GM15510 (cell line): ENCODE data around the gene TMEM121B.

Experiments
- POLR2A ChIP-seq: IDR thresholded peaks from 3 replicates; pipeline ENCODE4 v1.6.1; 2011; ENCODE audit warnings: borderline replicate concordance; ENCODE audit not compliant: insufficient read length; ENCODE audit errors: extremely low read depth

Gene TMEM121B

GRCh38 chr22:17121233-17122195 is at the start of gene TMEM121B:
Gene TMEM121B (minus strand): TSS chr22:17121360. CDS start chr22:17121127, 233 bp downstream.
- no peak for TF ChIP-seq POLR2A

GRCh38 chr22:17167486-17167885 is 46.3 kb upstream of the TMEM121B start:
- TF ChIP-seq POLR2A = no peak

DNA sequence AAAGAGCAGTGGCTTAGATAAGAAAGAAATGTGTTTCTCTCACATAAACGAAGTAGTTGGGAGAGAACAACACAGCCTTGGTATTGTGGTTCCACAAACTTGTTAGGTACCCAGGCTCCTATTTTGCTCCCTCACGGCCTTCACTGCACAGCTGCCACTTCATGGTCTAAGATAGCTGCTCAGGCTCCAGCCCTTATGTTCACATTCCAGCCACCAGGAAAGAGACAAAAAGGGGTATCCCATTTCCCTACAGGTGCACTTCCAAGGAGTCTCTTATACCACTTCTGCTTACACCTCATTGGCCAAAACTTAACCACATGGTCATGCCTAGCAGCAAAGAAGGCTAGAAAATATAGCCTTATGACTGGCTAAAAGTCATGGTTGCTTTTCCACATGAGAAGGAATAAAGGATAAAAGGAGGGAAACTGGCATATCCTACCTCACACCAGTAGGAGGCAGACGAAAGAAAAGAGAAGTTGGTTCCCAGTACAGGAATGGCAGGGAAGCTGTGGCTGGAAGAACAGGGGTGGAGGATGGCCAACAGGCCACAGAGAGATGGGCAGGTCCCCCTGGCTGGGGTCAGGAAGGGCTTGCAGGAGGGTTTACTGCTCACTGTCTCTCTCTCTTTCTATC is 43.3 kb upstream of the TMEM121B start:
- no peak for TF ChIP-seq POLR2A

- no peak for TF ChIP-seq POLR2A
These were observed 41.6 kb upstream of the TMEM121B start for GRCh38 chr22:17162731-17163130.

- TF ChIP-seq POLR2A = no peak
These were observed 40.8 kb upstream of the TMEM121B start for GRCh38 chr22:17161991-17162390.

DNA sequence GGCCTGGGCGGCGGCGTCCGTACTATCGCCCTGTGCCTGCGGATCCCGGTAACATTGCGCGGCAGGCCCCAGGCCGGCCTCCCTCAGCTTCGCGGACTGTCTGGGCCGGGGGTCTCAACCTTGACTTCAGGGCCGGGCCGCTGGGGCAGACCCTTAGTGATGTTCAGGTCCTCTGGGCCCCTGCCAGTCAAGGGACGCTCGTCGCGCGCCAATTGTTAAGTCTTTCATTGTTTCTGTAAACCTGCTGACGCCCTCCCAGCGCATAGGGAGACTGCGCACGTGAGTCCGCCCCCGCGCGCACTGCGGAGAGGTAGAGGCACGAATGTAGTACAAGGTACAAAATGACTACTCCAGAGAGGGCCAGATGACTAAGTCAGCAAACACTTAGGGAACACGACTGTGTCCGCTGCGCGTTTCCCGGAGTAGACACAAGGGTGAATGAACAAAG is 38.4 kb upstream of the TMEM121B start:
- no peak for TF ChIP-seq POLR2A

- TF ChIP-seq POLR2A = peak; percentile 72
These were observed 37.7 kb upstream of the TMEM121B start, which contains the start of gene HDHD5 for GRCh38 chr22:17158568-17159503. Gene HDHD5 (minus strand): TSS chr22:17159277. CDS start chr22:17159251, 26 bp downstream.

DNA sequence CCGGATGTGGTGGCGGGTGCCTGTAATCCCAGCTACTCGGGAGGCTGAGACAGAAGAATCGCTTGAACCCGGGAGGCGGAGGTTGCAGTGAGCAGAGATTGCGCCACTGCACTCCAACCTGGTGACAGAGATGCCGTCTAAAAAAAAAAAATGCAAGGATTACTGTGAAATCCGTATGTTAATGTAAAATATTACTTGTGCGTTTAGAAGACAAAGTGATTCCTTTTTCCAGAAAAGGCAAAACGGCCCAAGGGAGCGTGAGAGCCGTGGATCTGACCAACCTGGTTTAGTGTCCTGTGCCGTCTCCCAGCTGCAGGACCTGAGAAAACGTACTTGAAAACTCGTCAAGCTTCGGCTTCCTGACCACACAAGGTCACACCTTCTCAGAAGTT is 37.0 kb upstream of the TMEM121B start:
- no peak for TF ChIP-seq POLR2A

DNA sequence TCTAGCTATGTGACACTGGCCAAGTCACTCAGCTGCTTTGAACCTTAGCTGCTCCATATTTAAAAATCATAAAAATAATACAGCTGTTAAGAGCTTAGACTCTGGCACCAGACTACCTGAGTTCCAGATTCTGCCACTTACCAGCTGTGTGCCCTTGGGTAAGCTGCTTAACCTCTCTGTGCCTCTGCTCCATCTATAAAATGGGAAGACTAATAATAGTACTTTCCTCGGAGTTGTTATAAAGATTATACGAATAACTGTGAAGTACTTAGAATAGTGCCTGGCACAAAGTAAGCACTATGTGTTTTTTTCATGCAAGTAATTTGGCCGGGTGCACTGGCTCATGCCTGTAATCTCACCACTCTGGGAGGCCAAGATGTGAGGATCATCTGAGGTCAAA is 36.6 kb upstream of the TMEM121B start:
- no peak for TF ChIP-seq POLR2A

DNA sequence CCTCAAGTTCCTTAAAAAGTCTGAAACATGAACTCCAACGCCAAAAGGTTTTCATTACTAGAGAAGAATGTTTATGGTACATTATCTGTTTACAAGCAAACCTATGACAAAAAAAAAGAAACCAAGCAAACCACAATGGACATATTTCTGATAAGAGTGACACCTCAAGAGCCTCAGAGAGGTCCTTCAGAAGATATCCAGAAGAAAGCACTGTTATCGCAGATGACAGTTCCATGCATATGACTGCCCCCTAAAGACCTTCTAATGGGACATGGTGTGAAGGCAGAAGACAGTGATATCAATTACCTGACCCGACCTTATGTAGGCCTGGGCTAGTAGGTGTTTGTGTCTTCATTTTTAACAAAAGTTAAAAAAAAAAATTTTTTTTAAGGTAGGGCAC is 34.8 kb upstream of the TMEM121B start:
- TF ChIP-seq POLR2A = no peak

GRCh38 chr22:17152971-17153370 is 31.8 kb upstream of the TMEM121B start:
- no peak for TF ChIP-seq POLR2A

- TF ChIP-seq POLR2A = no peak
These were observed 31.2 kb upstream of the TMEM121B start for GRCh38 chr22:17152340-17152739.

GRCh38 chr22:17149076-17149815 is 28.1 kb upstream of the TMEM121B start:
- no peak for TF ChIP-seq POLR2A
